Measurements from ENCODE around the gene RPL27A. TPM values are rescaled to one million over a fixed set of nuclear protein-coding genes. Genes with fewer than 3 reads are reported as not detected.

The RPL27A gene
- total RNA-seq, 1 donor from 2014 or later, result 1,116 TPM

- Mint-ChIP-seq H3K36me3 (peaks cover 31% of the 10 kb centered on the region), H3K4me1 (peaks cover 7% of the 10 kb centered on the region), H3K4me3 (no peak overlapping the region), H3K27ac (no peak overlapping the region), H3K9me3 (no peaks in the 10 kb centered on the region), H3K27me3 (ENCODE audit: insufficient read depth, low read depth) (peaks cover 6% of the 10 kb centered on the region)
- Histone ChIP-seq H3K4me3 (no peak overlapping the region), H3K27me3 (no peaks in the 10 kb centered on the region), H3K4me2 (no peak overlapping the region), H3F3A (ENCODE audit: low read depth) (peaks cover 4% of the 10 kb centered on the region), H2AFZ (replicated peaks) (no peak overlapping the region), H3K79me2 (ENCODE audit: low read depth) (no peaks in the 10 kb centered on the region), H3K9me3 (ENCODE audit: low read depth) (no peaks in the 10 kb centered on the region), H3K4me1 (no peaks in the 10 kb centered on the region), H3K9ac (no peak overlapping the region), H3K27ac (no peak overlapping the region), H4K20me1 (ENCODE audit: low read depth) (no peaks in the 10 kb centered on the region), H3K36me3 (no peaks in the 10 kb centered on the region)
- DNase-seq (ENCODE audit: low spot score), result no peak
- TF ChIP-seq EZH2phosphoT487 (IDR thresholded peaks at IDR 0.05), result no peak
- no peak for TF ChIP-seq CTCF (IDR thresholded peaks at IDR 0.05)
- TF ChIP-seq EZH2 (IDR thresholded peaks at IDR 0.05), result no peak
Measured at GRCh38 chr11:8707541-8708191, 25.1 kb downstream of the RPL27A start.

GRCh38 chr11:8709002-8709672 is 26.5 kb downstream of the RPL27A start:
- no peaks in the 10 kb centered on the region for H3K79me2 ChIP-seq (ENCODE audit: low read depth)
- H2AFZ ChIP-seq (replicated peaks), result no peak overlapping the region
- no peak overlapping the region for H3K4me3 Mint-ChIP-seq
- no peak for TF ChIP-seq EZH2phosphoT487 (IDR thresholded peaks at IDR 0.05)
- TF ChIP-seq CTCF (IDR thresholded peaks at IDR 0.05), result no peak
- no peak for TF ChIP-seq EZH2 (IDR thresholded peaks at IDR 0.05)
- peaks cover 35% of the 10 kb centered on the region for H3K36me3 Mint-ChIP-seq
- H3K9me3 Mint-ChIP-seq, result no peaks in the 10 kb centered on the region
- H3F3A ChIP-seq (ENCODE audit: low read depth), result peaks cover 4% of the 10 kb centered on the region
- H3K27ac ChIP-seq, result peak overlapping the region; percentile 56
- no peak for DNase-seq (ENCODE audit: low spot score)
- no peaks in the 10 kb centered on the region for H3K4me1 ChIP-seq
- no peak overlapping the region for H3K4me2 ChIP-seq
- peaks cover 7% of the 10 kb centered on the region for H3K4me1 Mint-ChIP-seq
- peaks cover 6% of the 10 kb centered on the region for H3K27me3 Mint-ChIP-seq (ENCODE audit: insufficient read depth, low read depth)
- no peaks in the 10 kb centered on the region for H3K9me3 ChIP-seq (ENCODE audit: low read depth)
- H3K4me3 ChIP-seq, result no peak overlapping the region
- peak overlapping the region; percentile 46 for H3K27ac Mint-ChIP-seq
- no peaks in the 10 kb centered on the region for H4K20me1 ChIP-seq (ENCODE audit: low read depth)
- H3K27me3 ChIP-seq, result no peaks in the 10 kb centered on the region
- H3K36me3 ChIP-seq, result no peaks in the 10 kb centered on the region
- H3K9ac ChIP-seq, result no peak overlapping the region

GRCh38 chr11:8709777-8710176 is 27.2 kb downstream of the RPL27A start:
- Histone ChIP-seq H4K20me1 (ENCODE audit: low read depth) (no peaks in the 10 kb centered on the region), H3K9ac (no peak overlapping the region), H3K4me1 (no peaks in the 10 kb centered on the region), H3K36me3 (no peaks in the 10 kb centered on the region), H2AFZ (replicated peaks) (no peak overlapping the region), H3K27ac (peak overlapping the region; percentile 56), H3K79me2 (ENCODE audit: low read depth) (no peaks in the 10 kb centered on the region), H3K4me2 (no peak overlapping the region), H3F3A (ENCODE audit: low read depth) (peaks cover 4% of the 10 kb centered on the region), H3K27me3 (no peaks in the 10 kb centered on the region), H3K4me3 (no peak overlapping the region), H3K9me3 (ENCODE audit: low read depth) (no peaks in the 10 kb centered on the region)
- H3K4me3 Mint-ChIP-seq, result no peak overlapping the region
- H3K4me1 Mint-ChIP-seq, result peaks cover 7% of the 10 kb centered on the region
- peaks cover 38% of the 10 kb centered on the region for H3K36me3 Mint-ChIP-seq
- peaks cover 6% of the 10 kb centered on the region for H3K27me3 Mint-ChIP-seq (ENCODE audit: insufficient read depth, low read depth)
- no peak for TF ChIP-seq CTCF (IDR thresholded peaks at IDR 0.05)
- no peak for TF ChIP-seq EZH2 (IDR thresholded peaks at IDR 0.05)
- no peak for DNase-seq (ENCODE audit: low spot score)
- no peaks in the 10 kb centered on the region for H3K9me3 Mint-ChIP-seq
- H3K27ac Mint-ChIP-seq, result no peak overlapping the region

Measured in neural progenitor cell (in vitro differentiated cells).